NT2/D1 (cell line): ENCODE measurements around the gene TBC1D23.

Experiments used
- SUZ12 ChIP-seq: IDR thresholded peaks from 2 replicates; pipeline ENCODE4 v1.6.1; 2011; ENCODE audit not compliant: insufficient read length, insufficient read depth; ENCODE audit errors: extremely low read depth
- YY1 ChIP-seq: IDR thresholded peaks from 2 replicates; pipeline ENCODE4 v1.6.1; 2011; ENCODE audit not compliant: insufficient read length, insufficient read depth
- ZNF274 ChIP-seq: IDR thresholded peaks from 2 replicates; pipeline ENCODE4 v1.6.1; 2011; ENCODE audit warnings: mild to moderate bottlenecking, low read depth, low read length

DNA sequence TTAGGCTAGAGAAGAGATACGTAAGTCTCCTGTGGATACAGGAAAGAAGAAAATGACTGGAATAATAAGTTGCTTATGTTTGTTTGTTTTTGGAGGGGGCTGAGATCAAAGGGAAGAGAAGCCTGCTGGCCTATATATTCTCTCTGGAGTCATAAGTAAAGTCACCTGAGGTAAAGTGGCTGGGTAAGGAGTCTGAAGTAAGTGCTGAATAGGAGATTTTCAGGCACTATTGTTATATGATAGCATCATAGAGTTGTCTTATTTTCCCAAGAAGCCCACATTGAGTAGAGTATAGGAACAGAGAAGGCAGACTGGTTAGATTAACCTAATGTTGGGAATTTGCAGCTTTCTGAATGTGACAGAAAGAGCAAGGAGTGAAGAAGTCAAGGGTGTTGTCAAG is 10.7 kb downstream of the TBC1D23 start:
- TF ChIP-seq SUZ12 (no peak), ZNF274 (no peak), YY1 (no peak)
